Lower leg skin (tissue), 4 donors: ENCODE results near the gene VSIG10. TPM values are rescaled to one million over a fixed set of nuclear protein-coding genes. Genes with fewer than 3 reads are reported as not detected.
"Not testable (repeated sequence)": the region's sequence is repeated elsewhere in the genome, so short reads cannot be mapped to it uniquely, and the experiment has no call there.

ENCODE experiments used
- DNase-seq, 2 donors: peaks; one replicate each; pipeline ENCODE4 v3.0.0-alpha.2; 2019; ENCODE audit warnings: low spot score in 2 of 2
- H3K4me3 ChIP-seq: fragments of 200-600 bp; sonication (generic); 2 replicates; pipeline ENCODE4 v1.5.1; 2017; ENCODE audit warnings: mild to moderate bottlenecking, low read depth; ENCODE audit not compliant: poor library complexity, severe bottlenecking
- POLR2A ChIP-seq, 2 donors: fragments of 450-650 bp; IDR thresholded peaks; one replicate each; pipeline ENCODE4 v1.6.1; 2016 to 2017; ENCODE audit warnings: antibody characterized with exemption in 2 of 2, mild to moderate bottlenecking in 1 of 2, moderate library complexity in 1 of 2
- WGBS, 2 donors: methylation state at CpG; one replicate each; pipeline ENCODE4 v1.1.5; 2018; 5-methylcytosine and 5-hydroxymethylcytosine counted together
- intact Hi-C: fragments of 100-400 bp; cut with DNase I; formaldehyde crosslinking; loops from one replicate; pipeline ENCODE4 v1.15.0; 2023; ENCODE audit warnings: low total_unique reads
- total RNA-seq, 4 donors: library from RNA; depleted of rRNA; stranded (reverse); fragments of >200 nt; gene quantifications; one replicate each; pipeline ENCODE4 v1.1.0, GENCODE V29; 2016
- TF ChIP-seq, protein P1 (sequence below), 3 donors: fragments of 450-650 bp; IDR thresholded peaks; one replicate each; pipeline ENCODE4 v1.5.1; 2016; ENCODE audit warnings: antibody characterized with exemption in 3 of 3, mild to moderate bottlenecking in 3 of 3, moderate library complexity in 2 of 3

Gene VSIG10
- total RNA-seq, 4 donors from 2014 or later, result 17.1 to 40.1 (median 29.4) TPM

DNA sequence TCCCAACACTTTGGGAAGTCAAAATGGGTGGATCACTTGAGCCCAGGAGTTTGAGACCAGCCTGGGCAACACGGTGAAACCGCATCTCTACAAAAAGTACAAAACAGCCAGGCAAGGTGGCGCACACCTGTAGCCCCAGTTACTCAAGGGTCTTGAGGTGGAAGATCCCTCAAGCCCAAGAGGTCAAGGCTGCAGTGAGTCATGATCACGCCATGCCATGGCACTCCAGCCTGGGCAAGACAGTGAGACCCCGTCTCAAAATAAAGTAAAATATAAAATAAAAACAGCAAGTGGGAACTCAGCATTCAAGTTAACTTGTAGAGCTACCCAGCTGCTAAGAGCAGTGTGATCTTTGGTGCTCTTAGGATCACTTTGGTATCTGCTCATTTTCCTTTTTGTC is 74.6 kb downstream of the VSIG10 start:
- intact Hi-C loops, result no loop called here
- 95 to 98% methylated on average over 5 of the region's 5 CpGs for WGBS, 2 donors
- TF ChIP-seq, protein P1, sequence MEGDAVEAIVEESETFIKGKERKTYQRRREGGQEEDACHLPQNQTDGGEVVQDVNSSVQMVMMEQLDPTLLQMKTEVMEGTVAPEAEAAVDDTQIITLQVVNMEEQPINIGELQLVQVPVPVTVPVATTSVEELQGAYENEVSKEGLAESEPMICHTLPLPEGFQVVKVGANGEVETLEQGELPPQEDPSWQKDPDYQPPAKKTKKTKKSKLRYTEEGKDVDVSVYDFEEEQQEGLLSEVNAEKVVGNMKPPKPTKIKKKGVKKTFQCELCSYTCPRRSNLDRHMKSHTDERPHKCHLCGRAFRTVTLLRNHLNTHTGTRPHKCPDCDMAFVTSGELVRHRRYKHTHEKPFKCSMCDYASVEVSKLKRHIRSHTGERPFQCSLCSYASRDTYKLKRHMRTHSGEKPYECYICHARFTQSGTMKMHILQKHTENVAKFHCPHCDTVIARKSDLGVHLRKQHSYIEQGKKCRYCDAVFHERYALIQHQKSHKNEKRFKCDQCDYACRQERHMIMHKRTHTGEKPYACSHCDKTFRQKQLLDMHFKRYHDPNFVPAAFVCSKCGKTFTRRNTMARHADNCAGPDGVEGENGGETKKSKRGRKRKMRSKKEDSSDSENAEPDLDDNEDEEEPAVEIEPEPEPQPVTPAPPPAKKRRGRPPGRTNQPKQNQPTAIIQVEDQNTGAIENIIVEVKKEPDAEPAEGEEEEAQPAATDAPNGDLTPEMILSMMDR (IDR thresholded peaks at IDR 0.05), result no peak
- no peak for TF ChIP-seq POLR2A (IDR thresholded peaks at IDR 0.05)
- DNase-seq, result no peak
- H3K4me3 ChIP-seq, result no peak overlapping the region

DNA sequence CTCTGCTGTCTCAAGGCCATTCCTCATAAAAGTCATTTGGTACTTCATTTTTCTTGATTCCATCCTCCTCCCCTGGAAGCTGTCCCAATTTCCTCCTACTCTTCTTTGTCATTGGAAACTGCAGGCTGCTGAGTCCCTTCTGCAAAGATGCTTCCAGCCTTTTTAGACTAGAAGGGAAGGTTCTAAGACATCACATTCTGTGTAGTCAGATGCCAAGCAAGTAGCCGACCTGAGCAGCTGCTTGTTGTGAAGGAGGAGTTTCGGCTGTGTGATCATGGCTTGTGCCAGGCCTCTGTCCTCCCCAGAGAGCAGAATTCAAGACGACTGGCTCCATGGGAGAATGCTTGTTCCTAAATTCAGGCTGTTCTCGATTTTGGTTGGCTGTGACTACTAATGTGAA is 78.6 kb downstream of the VSIG10 start:
- intact Hi-C loops, result no loop called here
- DNase-seq, result no peak
- WGBS, 2 donors, result 78 to 87% methylated on average over 4 of the region's 4 CpGs
- TF ChIP-seq, protein P1 (IDR thresholded peaks at IDR 0.05), result no peak
- no peak for TF ChIP-seq POLR2A (IDR thresholded peaks at IDR 0.05)
- no peak overlapping the region for H3K4me3 ChIP-seq

DNA sequence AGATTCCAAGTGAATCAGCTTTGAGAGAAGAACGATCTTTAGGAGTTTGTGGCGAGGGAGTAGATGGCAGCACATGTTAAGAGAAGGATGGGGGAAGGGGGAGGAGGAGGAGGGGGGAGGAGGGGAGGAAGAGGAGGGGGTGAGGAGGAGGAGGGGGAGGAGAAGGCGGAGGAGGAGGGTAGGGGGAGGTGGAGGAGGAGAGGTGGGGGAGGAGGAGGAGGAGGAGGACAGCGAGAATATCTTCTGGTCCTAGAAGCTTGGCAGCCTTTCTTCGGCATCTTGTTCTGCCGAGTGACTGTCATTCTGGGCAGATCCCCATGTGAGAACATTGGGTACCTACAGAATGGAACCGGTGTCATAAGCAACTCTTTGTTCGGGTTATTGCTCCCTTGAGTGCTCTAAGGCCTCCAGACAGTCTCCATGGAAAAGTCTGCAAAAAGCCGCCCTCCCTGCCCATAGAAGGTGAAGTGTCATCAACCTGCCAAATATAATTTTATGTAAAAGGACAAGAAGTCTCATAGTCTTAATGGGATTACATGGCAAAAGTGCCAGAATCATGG is 80.4 kb downstream of the VSIG10 start:
- TF ChIP-seq POLR2A (IDR thresholded peaks at IDR 0.05), result no peak
- TF ChIP-seq, protein P1 (IDR thresholded peaks at IDR 0.05), result no peak
- WGBS, 2 donors, result 81 to 83% methylated on average over 9 of the region's 9 CpGs
- intact Hi-C loops, result no loop called here
- DNase-seq, result no peak
- H3K4me3 ChIP-seq, result no peak overlapping the region

DNA sequence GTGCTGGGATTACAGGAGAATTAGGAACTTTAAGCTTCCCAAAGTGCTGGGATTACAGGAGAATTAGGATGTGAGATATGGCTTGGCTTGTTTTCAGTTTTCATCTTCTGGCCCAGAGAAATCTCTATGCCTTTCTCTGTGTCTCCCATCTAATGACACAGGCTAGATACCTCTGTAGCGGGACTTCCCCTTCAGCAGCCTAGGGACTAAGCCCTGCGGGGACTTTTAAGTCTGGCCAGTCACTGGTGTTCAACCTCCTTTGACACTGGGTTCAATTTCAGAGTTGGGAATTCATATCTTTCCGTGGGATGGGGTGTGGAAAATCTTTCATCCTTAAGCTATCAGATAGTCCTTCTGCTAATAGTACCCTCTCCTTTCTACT is 81.1 kb downstream of the VSIG10 start:
- 96 to 97% methylated on average over 3 of the region's 3 CpGs for WGBS, 2 donors
- intact Hi-C loops, result no loop called here
- no peak for DNase-seq
- no peak overlapping the region for H3K4me3 ChIP-seq
- TF ChIP-seq, protein P1 (IDR thresholded peaks at IDR 0.05), result no peak
- TF ChIP-seq POLR2A (IDR thresholded peaks at IDR 0.05), result no peak

DNA sequence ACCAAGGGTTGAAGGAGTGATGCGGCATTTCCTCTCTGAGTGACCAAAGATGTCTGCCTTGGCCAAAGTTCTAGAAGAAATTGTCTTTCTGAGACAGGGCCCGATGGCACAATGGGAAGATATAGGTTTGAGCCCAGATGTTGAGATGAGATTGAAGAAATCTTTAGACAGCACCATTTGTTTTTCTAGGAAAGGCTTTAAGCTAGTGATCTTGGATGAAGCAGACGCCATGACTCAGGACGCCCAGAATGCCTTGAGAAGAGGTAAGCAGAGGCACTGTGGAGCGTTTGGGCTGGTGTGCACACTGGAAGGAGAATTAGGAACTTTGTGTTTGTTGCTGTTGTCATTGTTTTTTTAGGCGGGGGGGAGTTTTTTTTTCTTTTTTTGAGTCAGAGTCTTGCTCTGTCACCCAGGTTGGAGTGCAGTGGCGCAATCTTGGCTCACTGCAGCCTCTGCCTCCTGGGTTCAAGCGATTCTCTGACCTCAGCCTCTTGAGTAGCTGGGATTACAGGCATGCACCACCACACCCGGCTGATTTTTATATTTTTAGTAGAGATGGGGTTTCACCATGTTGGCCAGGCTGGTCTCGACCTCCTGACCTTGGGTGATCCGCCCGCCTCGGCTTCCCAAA is 81.6 kb downstream of the VSIG10 start:
- DNase-seq, intact Hi-C loops, H3K4me3 ChIP-seq: not testable (repeated sequence)
- 95% methylated on average over 13 of the region's 13 CpGs for WGBS, 2 donors

DNA sequence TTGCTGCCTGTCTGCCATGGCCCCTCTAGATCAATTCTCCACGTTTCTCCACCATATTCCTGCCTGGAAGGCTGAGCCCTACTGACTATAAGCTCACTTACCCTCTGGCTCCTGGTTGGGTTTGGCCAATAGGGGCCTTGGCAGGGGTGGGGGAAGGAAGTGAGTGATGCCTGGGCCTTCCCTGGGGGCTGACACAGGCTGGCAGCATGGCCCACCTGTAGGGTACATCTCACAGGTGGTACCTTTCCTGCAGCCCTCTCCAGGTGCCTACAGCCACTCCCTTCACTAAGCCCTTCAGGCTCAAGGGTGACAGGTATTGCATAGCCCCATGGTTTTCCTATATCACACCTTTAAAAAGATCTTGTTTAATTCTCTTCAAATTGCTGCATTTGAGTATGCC is 83.8 kb downstream of the VSIG10 start:
- 85% methylated on average over 1 of the region's 1 CpG for WGBS, 2 donors
- TF ChIP-seq, protein P1 (IDR thresholded peaks at IDR 0.05), result no peak
- TF ChIP-seq POLR2A (IDR thresholded peaks at IDR 0.05), result no peak
- DNase-seq, result no peak
- intact Hi-C loops, result no loop called here
- no peak overlapping the region for H3K4me3 ChIP-seq
